NB4 (cell line): Measurements from ENCODE around the gene CDCP2.

Source experiments
- DNase-seq: peaks from one replicate; pipeline ENCODE4 v3.0.0; 2010; ENCODE audit warnings: low read depth
- H3K4me3 ChIP-seq: one replicate; pipeline ENCODE4 v1.5.1; 2011; ENCODE audit warnings: mild to moderate bottlenecking, low read depth, low read length, moderate library complexity
- MYC ChIP-seq: IDR thresholded peaks from 2 replicates; pipeline ENCODE4 v1.6.1; 2011; ENCODE audit warnings: low read depth, low read length
- POLR2A ChIP-seq: IDR thresholded peaks from 2 replicates; pipeline ENCODE4 v1.6.1; 2011; ENCODE audit warnings: mild to moderate bottlenecking; ENCODE audit not compliant: insufficient read length; ENCODE audit errors: extremely low read depth
- TF ChIP-seq, protein P1 (sequence below): IDR thresholded peaks from 2 replicates; pipeline ENCODE4 v1.6.1; 2011; ENCODE audit warnings: low read depth, low read length
- TF ChIP-seq, protein P2 (sequence below): IDR thresholded peaks from one replicate; pipeline ENCODE4 v1.5.1; 2012; ENCODE audit warnings: low read depth, low read length

CDCP2 gene

DNA sequence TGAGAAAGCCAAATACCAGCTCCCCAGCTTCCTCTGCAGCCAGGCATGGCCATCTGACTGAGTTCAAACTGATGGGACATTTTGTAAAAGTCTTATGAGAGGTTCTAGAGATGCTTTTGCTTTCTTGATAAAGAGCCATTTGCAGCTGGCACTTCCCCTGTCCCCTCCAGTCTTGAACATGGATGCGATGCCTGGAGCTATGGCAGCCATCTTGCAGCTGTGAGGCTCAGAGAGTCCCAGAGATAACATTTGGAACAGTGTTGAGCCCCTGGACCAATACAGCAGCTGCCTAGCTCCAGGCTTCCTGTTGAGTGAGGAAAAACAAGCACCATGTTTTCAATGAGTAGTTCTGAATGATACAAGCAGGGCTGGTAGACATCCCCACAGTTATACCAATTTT lies 13.8 kb downstream of the CDCP2 start:
- TF ChIP-seq, protein P1, sequence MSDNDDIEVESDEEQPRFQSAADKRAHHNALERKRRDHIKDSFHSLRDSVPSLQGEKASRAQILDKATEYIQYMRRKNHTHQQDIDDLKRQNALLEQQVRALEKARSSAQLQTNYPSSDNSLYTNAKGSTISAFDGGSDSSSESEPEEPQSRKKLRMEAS: no peak
- no peak for TF ChIP-seq MYC
- TF ChIP-seq, protein P2, sequence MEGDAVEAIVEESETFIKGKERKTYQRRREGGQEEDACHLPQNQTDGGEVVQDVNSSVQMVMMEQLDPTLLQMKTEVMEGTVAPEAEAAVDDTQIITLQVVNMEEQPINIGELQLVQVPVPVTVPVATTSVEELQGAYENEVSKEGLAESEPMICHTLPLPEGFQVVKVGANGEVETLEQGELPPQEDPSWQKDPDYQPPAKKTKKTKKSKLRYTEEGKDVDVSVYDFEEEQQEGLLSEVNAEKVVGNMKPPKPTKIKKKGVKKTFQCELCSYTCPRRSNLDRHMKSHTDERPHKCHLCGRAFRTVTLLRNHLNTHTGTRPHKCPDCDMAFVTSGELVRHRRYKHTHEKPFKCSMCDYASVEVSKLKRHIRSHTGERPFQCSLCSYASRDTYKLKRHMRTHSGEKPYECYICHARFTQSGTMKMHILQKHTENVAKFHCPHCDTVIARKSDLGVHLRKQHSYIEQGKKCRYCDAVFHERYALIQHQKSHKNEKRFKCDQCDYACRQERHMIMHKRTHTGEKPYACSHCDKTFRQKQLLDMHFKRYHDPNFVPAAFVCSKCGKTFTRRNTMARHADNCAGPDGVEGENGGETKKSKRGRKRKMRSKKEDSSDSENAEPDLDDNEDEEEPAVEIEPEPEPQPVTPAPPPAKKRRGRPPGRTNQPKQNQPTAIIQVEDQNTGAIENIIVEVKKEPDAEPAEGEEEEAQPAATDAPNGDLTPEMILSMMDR: no peak
- DNase-seq: no peak
- no peak overlapping the region for H3K4me3 ChIP-seq

DNA sequence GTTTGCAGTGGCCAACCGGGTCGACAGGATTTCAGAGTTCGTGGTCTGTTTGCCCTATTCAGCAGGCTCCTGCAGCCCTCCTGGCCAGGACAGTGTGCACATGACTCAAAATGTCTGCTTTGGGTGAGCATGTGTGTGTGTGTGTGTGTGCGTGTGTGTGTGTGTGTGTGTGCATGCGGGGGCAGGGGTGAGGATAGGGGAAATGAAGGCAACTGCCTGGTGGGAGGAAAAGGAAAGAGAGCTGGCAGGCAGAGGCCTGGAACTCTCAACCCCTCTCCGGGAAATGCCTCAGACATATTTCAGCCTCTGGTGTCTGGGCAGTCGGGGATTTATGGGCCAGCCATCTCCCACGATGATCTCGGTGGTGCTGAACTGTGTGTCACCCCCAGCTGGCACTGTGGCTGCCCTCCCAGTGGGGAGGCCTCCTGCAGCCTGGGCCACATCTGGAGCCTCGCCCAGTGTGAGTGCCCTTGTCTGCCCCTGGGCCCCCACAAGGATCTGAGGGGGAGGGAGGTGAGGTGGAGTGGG lies 15.2 kb downstream of the CDCP2 start:
- DNase-seq: no peak
- H3K4me3 ChIP-seq: no peak overlapping the region
- no peak for TF ChIP-seq POLR2A
- no peak for TF ChIP-seq MYC
- TF ChIP-seq, protein P1: no peak
- TF ChIP-seq, protein P2: no peak

DNA sequence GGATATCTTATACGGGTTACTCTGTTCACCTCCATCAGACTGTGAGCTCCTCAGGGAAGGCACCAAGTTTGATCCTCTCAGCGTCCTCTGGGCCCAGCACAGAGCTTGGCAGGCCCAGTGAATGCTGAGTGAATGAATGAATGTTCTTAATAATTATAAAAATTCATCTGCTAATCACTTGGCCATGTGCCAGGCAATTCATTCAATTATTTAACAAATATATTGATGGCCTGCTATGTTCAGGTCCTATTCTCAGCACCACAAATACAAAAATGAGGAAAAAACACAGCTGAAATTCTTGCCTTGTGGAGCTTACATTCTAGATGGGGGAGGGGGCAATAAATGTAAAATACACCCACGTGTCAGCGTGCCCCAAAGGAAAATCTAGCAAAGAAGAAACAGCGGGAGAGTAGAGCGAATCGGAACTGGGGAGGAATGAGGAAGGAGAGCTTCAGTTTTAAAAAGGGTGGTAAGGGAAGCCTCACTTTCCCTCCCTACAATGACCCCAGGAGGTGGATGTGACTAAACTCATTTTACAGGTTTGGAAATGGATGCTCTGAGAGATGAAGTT lies 15.8 kb downstream of the CDCP2 start:
- TF ChIP-seq POLR2A: no peak
- TF ChIP-seq, protein P1: no peak
- TF ChIP-seq, protein P2: no peak
- TF ChIP-seq MYC: no peak
- no peak for DNase-seq
- no peak overlapping the region for H3K4me3 ChIP-seq

DNA sequence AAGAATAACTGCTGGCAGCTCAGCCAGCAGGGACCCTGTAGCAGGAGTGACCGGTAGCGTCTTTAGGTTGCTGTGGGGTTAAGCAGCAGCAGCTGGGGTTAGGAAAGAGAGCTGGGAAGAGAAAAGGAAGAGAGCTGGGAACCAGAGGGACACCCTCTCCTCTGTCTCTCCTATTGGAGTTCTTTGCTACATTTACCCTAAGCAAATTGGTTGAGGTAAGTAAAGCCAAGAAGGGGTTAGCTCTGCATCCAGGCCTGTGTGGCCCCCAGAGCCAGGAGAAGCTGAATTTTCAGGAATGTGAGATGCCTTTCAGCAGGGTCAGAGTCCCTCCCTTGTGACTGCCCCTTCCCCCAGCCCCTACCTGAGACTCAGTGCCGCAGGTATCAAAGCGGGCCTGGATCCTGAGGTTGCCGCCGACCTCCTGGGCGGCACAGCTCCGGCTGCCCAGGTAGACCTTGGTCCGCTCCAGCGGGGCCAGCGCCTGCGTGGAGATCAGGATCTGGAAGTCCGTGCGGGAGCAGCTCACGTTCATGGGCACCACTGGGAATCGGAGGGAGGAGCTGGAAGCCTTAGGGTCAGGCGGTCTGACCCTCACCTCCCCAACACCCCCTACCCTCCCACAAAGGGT lies 16.4 kb downstream of the CDCP2 start:
- no peak overlapping the region for H3K4me3 ChIP-seq
- TF ChIP-seq POLR2A (no peak), MYC (no peak)
- TF ChIP-seq, protein P1: no peak
- TF ChIP-seq, protein P2: no peak

DNA sequence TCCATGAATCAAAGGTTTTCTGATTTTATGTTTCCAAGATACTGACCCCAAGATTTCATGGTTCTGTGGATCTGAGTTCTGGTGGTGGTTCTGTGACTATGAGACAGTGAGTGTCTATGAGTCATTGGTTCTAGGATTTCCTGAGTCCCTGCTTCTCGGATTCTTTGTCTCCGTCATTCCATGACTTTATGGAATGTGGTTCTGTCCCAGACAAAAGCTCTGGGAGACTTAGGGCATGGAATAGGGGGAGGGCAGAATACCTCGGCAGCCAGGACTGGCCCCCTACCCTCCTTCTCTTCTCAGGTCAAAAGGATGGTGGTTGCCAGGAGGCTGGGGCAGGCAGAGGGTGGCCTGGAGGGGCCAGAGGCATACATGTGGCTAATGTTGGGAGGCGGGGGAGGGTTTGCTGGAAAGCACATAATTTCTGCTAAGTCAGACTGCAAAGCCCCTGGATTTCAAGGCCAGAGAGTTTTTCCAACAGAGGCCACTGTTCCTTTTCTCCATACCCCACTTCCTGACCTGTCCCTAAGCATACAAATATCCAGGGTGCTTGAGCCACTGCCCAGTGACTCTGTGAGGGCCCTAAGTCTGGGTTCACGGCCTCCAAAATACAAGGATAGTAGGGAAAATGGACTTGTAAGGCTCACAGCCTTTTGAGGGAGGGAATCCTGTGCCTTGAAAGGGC lies 17.2 kb downstream of the CDCP2 start:
- TF ChIP-seq POLR2A: no peak
- no peak for TF ChIP-seq MYC
- TF ChIP-seq, protein P1: no peak
- TF ChIP-seq, protein P2: no peak
- H3K4me3 ChIP-seq: no peak overlapping the region
- no peak for DNase-seq

More for the DNA sequence above, 16.4 kb downstream of the CDCP2 start:
- no peak for DNase-seq
